ENCODE results near the gene SEC22B. TPM values are rescaled to one million over a fixed set of nuclear protein-coding genes. Genes with fewer than 3 reads are reported as not detected.
"Not testable (repeated sequence)": the region's sequence is repeated elsewhere in the genome, so short reads cannot be mapped to it uniquely, and the experiment has no call there.

SEC22B gene
- total and polyA plus RNA-seq, 5 donors, result 14.9 to 23.6 (median 20.7) TPM

- 96% methylated on average over 2 of the region's 2 CpGs for WGBS
- H3K27me3 ChIP-seq (ENCODE audit: control insufficient read depth, insufficient read depth); H3K4me1 ChIP-seq (ENCODE audit: control insufficient read depth, insufficient read depth, low read length); ATAC-seq; H3K27ac ChIP-seq (ENCODE audit: low read length); intact Hi-C loops (cut with DNase I); H3K9me3 ChIP-seq (ENCODE audit: control insufficient read depth, low read length); H3K4me3 ChIP-seq (ENCODE audit: low read length): not testable (repeated sequence)
- DNase-seq, result peak in 2 of 3 donors; percentile 15 to 58
Measured at GRCh38 chr1:120144169-120144568, 32.2 kb downstream of the SEC22B start.

GRCh38 chr1:120143334-120143733 lies 33.0 kb downstream of the SEC22B start:
- WGBS, result 29% methylated on average over 2 of the region's 3 CpGs
- H3K27ac ChIP-seq (ENCODE audit: low read length), result not testable (repeated sequence)

GRCh38 chr1:120142512-120143263 lies 33.6 kb downstream of the SEC22B start:
- WGBS, result 55% methylated on average over 12 of the region's 14 CpGs
- H3K4me3 ChIP-seq (ENCODE audit: low read length); H3K9me3 ChIP-seq (ENCODE audit: control insufficient read depth, low read length); H3K4me1 ChIP-seq (ENCODE audit: control insufficient read depth, insufficient read depth, low read length); intact Hi-C loops (cut with DNase I); H3K27ac ChIP-seq (ENCODE audit: low read length); H3K27me3 ChIP-seq (ENCODE audit: control insufficient read depth, insufficient read depth): not testable (repeated sequence)
- DNase-seq, result peak in 2 of 3 donors; percentile 32 to 45
- ATAC-seq, result peak; percentile 52 to 68

More at GRCh38 chr1:120143334-120143733, 33.0 kb downstream of the SEC22B start:
- intact Hi-C loops (cut with DNase I); H3K27me3 ChIP-seq (ENCODE audit: control insufficient read depth, insufficient read depth); DNase-seq; H3K4me3 ChIP-seq (ENCODE audit: low read length); H3K4me1 ChIP-seq (ENCODE audit: control insufficient read depth, insufficient read depth, low read length); H3K9me3 ChIP-seq (ENCODE audit: control insufficient read depth, low read length); ATAC-seq: not testable (repeated sequence)

GRCh38 chr1:120141865-120142264 lies 34.5 kb downstream of the SEC22B start:
- intact Hi-C loops (cut with DNase I), result not testable (repeated sequence)

GRCh38 chr1:120140656-120141265 lies 35.6 kb downstream of the SEC22B start:
- DNase-seq; H3K27ac ChIP-seq (ENCODE audit: low read length); intact Hi-C loops (cut with DNase I); H3K4me1 ChIP-seq (ENCODE audit: control insufficient read depth, insufficient read depth, low read length); H3K9me3 ChIP-seq (ENCODE audit: control insufficient read depth, low read length); H3K27me3 ChIP-seq (ENCODE audit: control insufficient read depth, insufficient read depth); ATAC-seq; H3K4me3 ChIP-seq (ENCODE audit: low read length): not testable (repeated sequence)
- 44% methylated on average over 1 of the region's 1 CpG for WGBS

More at GRCh38 chr1:120141865-120142264, 34.5 kb downstream of the SEC22B start:
- not testable (repeated sequence) for H3K4me3 ChIP-seq (ENCODE audit: low read length); DNase-seq; H3K4me1 ChIP-seq (ENCODE audit: control insufficient read depth, insufficient read depth, low read length); H3K27ac ChIP-seq (ENCODE audit: low read length); H3K27me3 ChIP-seq (ENCODE audit: control insufficient read depth, insufficient read depth); H3K9me3 ChIP-seq (ENCODE audit: control insufficient read depth, low read length)
- peak; percentile 45 to 54 for ATAC-seq

GRCh38 chr1:120136086-120136485 lies 40.2 kb downstream of the SEC22B start:
- intact Hi-C loops (cut with DNase I), result not testable (repeated sequence)
- 81% methylated on average over 1 of the region's 1 CpG for WGBS

GRCh38 chr1:120133928-120134325 lies 42.4 kb downstream of the SEC22B start:
- DNase-seq; H3K27ac ChIP-seq (ENCODE audit: low read length); ATAC-seq; H3K9me3 ChIP-seq (ENCODE audit: control insufficient read depth, low read length); intact Hi-C loops (cut with DNase I); H3K4me1 ChIP-seq (ENCODE audit: control insufficient read depth, insufficient read depth, low read length); H3K4me3 ChIP-seq (ENCODE audit: low read length); H3K27me3 ChIP-seq (ENCODE audit: control insufficient read depth, insufficient read depth): not testable (repeated sequence)

More at GRCh38 chr1:120136086-120136485, 40.2 kb downstream of the SEC22B start:
- H3K4me3 ChIP-seq (ENCODE audit: low read length); DNase-seq; H3K27ac ChIP-seq (ENCODE audit: low read length); H3K27me3 ChIP-seq (ENCODE audit: control insufficient read depth, insufficient read depth); H3K9me3 ChIP-seq (ENCODE audit: control insufficient read depth, low read length); ATAC-seq; H3K4me1 ChIP-seq (ENCODE audit: control insufficient read depth, insufficient read depth, low read length): not testable (repeated sequence)

- DNase-seq (no peak), ATAC-seq (no peak)
- Histone ChIP-seq H3K4me3 (ENCODE audit: low read length) (no peak overlapping the region), H3K27me3 (ENCODE audit: control insufficient read depth, insufficient read depth) (no peaks in the 10 kb centered on the region), H3K9me3 (ENCODE audit: control insufficient read depth, low read length) (no peaks in the 10 kb centered on the region), H3K27ac (ENCODE audit: low read length) (no peak overlapping the region), H3K4me1 (ENCODE audit: control insufficient read depth, insufficient read depth, low read length) (no peaks in the 10 kb centered on the region)
- intact Hi-C loops (cut with DNase I), result no loop called here
- WGBS, result 93% methylated on average over 2 of the region's 2 CpGs
Measured at GRCh38 chr1:120133228-120133927, 42.9 kb downstream of the SEC22B start.

- H3K4me3 ChIP-seq (ENCODE audit: low read length); intact Hi-C loops (cut with DNase I); H3K27me3 ChIP-seq (ENCODE audit: control insufficient read depth, insufficient read depth); H3K27ac ChIP-seq (ENCODE audit: low read length); H3K9me3 ChIP-seq (ENCODE audit: control insufficient read depth, low read length); H3K4me1 ChIP-seq (ENCODE audit: control insufficient read depth, insufficient read depth, low read length); DNase-seq; ATAC-seq: not testable (repeated sequence)
- 57% methylated on average over 2 of the region's 2 CpGs for WGBS
Measured at GRCh38 chr1:120132406-120132763, 43.9 kb downstream of the SEC22B start.

- ATAC-seq, result peak; percentile 91 to 97
- H3K9me3 ChIP-seq (ENCODE audit: control insufficient read depth, low read length); intact Hi-C loops (cut with DNase I); H3K27me3 ChIP-seq (ENCODE audit: control insufficient read depth, insufficient read depth); H3K4me3 ChIP-seq (ENCODE audit: low read length); H3K27ac ChIP-seq (ENCODE audit: low read length); H3K4me1 ChIP-seq (ENCODE audit: control insufficient read depth, insufficient read depth, low read length): not testable (repeated sequence)
- 27% methylated on average over 8 of the region's 10 CpGs for WGBS
- peak; percentile 62 to 86 (median 76) for DNase-seq
Measured at GRCh38 chr1:120131611-120132405, 44.5 kb downstream of the SEC22B start.

Data from right cardiac atrium (tissue), 5 donors.